ENCODE results near the gene PDE4D. TPM values are rescaled to one million over a fixed set of nuclear protein-coding genes. Genes with fewer than 3 reads are reported as not detected.

Gene PDE4D
- total RNA-seq, 1 experiment from 2014 or later, result 34.2 TPM

- peak; percentile 35 for DNase-seq (ENCODE audit: low spot score)
These were observed 375.5 kb downstream of the PDE4D start for GRCh38 chr5:59517926-59518585.

GRCh38 chr5:59516161-59516560 lies 377.4 kb downstream of the PDE4D start:
- no peak for DNase-seq (ENCODE audit: low spot score)

- DNase-seq (ENCODE audit: low spot score), result no peak
These were observed 387.1 kb downstream of the PDE4D start for GRCh38 chr5:59506285-59506877.

GRCh38 chr5:59504043-59504442 lies 389.5 kb downstream of the PDE4D start:
- DNase-seq (ENCODE audit: low spot score), result no peak

- DNase-seq (ENCODE audit: low spot score), result no peak
These were observed 390.3 kb downstream of the PDE4D start for GRCh38 chr5:59503220-59503619.

GRCh38 chr5:59501316-59501715 lies 392.2 kb downstream of the PDE4D start:
- DNase-seq (ENCODE audit: low spot score), result no peak

GRCh38 chr5:59500014-59500413 lies 393.5 kb downstream of the PDE4D start:
- no peak for DNase-seq (ENCODE audit: low spot score)

- no peak for DNase-seq (ENCODE audit: low spot score)
These were observed 396.3 kb downstream of the PDE4D start for GRCh38 chr5:59497207-59497606.

GRCh38 chr5:59496524-59497134 lies 396.9 kb downstream of the PDE4D start:
- DNase-seq (ENCODE audit: low spot score), result peak; percentile 35

GRCh38 chr5:59491945-59492344 lies 401.6 kb downstream of the PDE4D start:
- DNase-seq (ENCODE audit: low spot score), result no peak

GRCh38 chr5:59489551-59489950 lies 404.0 kb downstream of the PDE4D start:
- no peak for DNase-seq (ENCODE audit: low spot score)

- no peak for DNase-seq (ENCODE audit: low spot score)
These were observed 405.5 kb downstream of the PDE4D start for GRCh38 chr5:59487772-59488729.

GRCh38 chr5:59487068-59487686 lies 406.3 kb downstream of the PDE4D start:
- DNase-seq (ENCODE audit: low spot score), result no peak

- no peak for DNase-seq (ENCODE audit: low spot score)
These were observed 407.0 kb downstream of the PDE4D start for GRCh38 chr5:59486508-59486907.

- no peak for DNase-seq (ENCODE audit: low spot score)
These were observed 407.7 kb downstream of the PDE4D start for GRCh38 chr5:59485629-59486439.

GRCh38 chr5:59485107-59485506 lies 408.4 kb downstream of the PDE4D start:
- no peak for DNase-seq (ENCODE audit: low spot score)

GRCh38 chr5:59484618-59485017 lies 408.9 kb downstream of the PDE4D start:
- DNase-seq (ENCODE audit: low spot score), result no peak

- no peak for DNase-seq (ENCODE audit: low spot score)
These were observed 409.5 kb downstream of the PDE4D start for GRCh38 chr5:59483971-59484472.

- no peak for DNase-seq (ENCODE audit: low spot score)
These were observed 414.4 kb downstream of the PDE4D start for GRCh38 chr5:59479086-59479485.

GRCh38 chr5:59474324-59474723 lies 419.2 kb downstream of the PDE4D start:
- DNase-seq (ENCODE audit: low spot score), result no peak

GRCh38 chr5:59473611-59474010 lies 419.9 kb downstream of the PDE4D start:
- no peak for DNase-seq (ENCODE audit: low spot score)
